Frontal cortex (tissue), 4 donors: ENCODE data around the gene ATF2. TPM values are rescaled to one million over a fixed set of nuclear protein-coding genes. Genes with fewer than 3 reads are reported as not detected.

Source experiments
- DNase-seq, 2 donors: peaks; one replicate each; pipeline ENCODE4 v3.0.0; 2012; ENCODE audit warnings: low spot score in 2 of 2
- FAIRE-seq: peaks from 2 replicates; lab custom pipeline; 2012; peaks lifted over from hg19 to GRCh38; lab: Jason Lieb, UNC
- total RNA-seq: library from RNA; depleted of rRNA; stranded (reverse); fragments of >200 nt; gene quantifications from one replicate; pipeline ENCODE4 v1.2.3, GENCODE V29; 2014
- donor health status: control.
- donor health status: control.
- donor health status: control.

Gene ATF2, protein sequence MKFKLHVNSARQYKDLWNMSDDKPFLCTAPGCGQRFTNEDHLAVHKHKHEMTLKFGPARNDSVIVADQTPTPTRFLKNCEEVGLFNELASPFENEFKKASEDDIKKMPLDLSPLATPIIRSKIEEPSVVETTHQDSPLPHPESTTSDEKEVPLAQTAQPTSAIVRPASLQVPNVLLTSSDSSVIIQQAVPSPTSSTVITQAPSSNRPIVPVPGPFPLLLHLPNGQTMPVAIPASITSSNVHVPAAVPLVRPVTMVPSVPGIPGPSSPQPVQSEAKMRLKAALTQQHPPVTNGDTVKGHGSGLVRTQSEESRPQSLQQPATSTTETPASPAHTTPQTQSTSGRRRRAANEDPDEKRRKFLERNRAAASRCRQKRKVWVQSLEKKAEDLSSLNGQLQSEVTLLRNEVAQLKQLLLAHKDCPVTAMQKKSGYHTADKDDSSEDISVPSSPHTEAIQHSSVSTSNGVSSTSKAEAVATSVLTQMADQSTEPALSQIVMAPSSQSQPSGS
- total RNA-seq = 141 TPM

DNA sequence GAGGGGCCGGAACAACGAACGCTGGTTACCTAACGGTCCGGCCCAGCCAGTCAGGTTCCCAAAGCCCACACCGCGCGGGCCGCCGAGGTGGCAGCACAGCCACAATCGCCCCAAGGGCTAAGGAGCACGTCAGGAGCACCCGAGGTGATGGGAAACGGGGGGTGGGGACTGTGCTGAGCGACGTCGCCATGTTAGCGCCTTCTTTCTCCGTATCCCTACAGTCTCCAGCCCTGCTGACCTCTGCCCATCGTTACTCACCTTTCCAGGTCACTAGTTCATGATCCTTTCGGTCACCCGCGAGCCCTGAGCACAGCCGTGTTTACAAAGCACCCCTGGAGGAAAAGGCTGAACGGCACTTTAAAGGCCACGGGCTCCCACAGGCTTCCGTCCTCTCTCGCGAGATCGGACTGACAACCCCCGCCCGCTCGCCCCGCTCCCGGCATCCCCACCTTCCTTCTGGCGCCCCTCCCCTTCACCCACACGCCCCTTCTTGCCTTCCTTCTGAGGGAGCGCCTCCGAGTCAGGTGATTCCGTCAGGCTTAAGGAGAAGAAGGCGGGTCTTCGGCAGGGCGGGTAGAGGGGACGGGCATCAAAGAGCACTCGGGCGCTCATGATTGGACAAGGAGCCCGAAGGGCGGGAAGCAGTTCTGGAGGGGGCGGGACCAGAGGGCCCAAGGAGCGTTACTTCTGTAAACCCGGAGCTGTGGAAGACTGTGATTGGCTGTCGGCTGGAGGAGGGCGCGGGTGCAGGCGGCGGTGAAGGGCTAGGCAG, at the start of gene ATF2:
TSS of gene ATF2 (minus strand) at position 412 of the 772 bp plus-strand sequence. CDS start 31,760 bp downstream, outside the sequence.
- DNase-seq = peak; percentile 74 to 88
- FAIRE-seq = peak; percentile 75

GRCh38 chr2:175207741-175208438, 39.9 kb upstream of the ATF2 start:
- no peak for FAIRE-seq
- DNase-seq = no peak

DNA sequence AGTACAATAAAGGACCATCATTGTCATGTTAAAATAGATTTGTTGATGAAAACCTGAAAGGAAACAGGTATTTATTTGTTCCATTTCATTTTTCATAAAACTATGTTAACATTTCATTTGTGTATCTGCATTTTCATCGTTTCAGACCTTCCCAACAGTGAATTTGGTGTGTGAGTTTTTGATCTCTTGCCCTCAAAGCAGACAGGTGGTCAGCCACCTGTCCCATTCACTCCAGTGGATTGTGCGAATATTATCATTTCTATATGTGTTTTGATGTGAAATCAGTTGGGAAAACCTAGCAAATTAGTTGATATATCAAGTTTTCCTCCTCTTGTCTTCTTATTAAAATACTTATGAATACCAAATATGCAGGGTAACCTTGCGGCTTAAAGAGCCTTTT, 38.9 kb upstream of the ATF2 start:
- no peak for FAIRE-seq
- no peak for DNase-seq

- DNase-seq (no peak), FAIRE-seq (no peak)
These were observed 37.5 kb upstream of the ATF2 start for GRCh38 chr2:175205523-175205922.

GRCh38 chr2:175203621-175204496, 35.9 kb upstream of the ATF2 start:
- FAIRE-seq (no peak), DNase-seq (no peak)

DNA sequence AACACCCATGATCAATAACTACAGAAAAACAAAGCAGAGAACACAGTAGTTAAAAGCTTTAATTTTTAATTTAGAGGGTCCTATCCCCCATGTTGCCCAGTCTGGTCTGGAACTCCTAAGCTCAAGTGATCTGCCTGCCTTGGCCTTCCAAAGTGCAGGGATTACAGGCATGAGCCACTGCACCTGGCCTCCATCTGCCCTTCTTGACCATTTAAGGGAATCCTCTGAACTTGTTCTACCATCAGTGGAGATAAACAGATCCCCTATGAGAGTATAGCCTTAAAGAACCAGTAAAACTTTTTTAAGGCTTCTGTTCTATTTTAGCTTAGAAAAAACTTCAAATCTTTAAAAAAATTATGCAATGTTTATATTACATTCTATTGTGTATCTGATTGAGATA, 27.0 kb upstream of the ATF2 start:
- DNase-seq (no peak), FAIRE-seq (no peak)

- no peak for FAIRE-seq
- DNase-seq = no peak
These were observed 20.8 kb upstream of the ATF2 start for GRCh38 chr2:175188761-175189160.

GRCh38 chr2:175187378-175187777, 19.4 kb upstream of the ATF2 start:
- FAIRE-seq (no peak), DNase-seq (no peak)

GRCh38 chr2:175183674-175184073, 15.7 kb upstream of the ATF2 start:
- FAIRE-seq (no peak), DNase-seq (no peak)

- no peak for FAIRE-seq
These were observed 13.9 kb upstream of the ATF2 start for GRCh38 chr2:175181877-175182308.

DNA sequence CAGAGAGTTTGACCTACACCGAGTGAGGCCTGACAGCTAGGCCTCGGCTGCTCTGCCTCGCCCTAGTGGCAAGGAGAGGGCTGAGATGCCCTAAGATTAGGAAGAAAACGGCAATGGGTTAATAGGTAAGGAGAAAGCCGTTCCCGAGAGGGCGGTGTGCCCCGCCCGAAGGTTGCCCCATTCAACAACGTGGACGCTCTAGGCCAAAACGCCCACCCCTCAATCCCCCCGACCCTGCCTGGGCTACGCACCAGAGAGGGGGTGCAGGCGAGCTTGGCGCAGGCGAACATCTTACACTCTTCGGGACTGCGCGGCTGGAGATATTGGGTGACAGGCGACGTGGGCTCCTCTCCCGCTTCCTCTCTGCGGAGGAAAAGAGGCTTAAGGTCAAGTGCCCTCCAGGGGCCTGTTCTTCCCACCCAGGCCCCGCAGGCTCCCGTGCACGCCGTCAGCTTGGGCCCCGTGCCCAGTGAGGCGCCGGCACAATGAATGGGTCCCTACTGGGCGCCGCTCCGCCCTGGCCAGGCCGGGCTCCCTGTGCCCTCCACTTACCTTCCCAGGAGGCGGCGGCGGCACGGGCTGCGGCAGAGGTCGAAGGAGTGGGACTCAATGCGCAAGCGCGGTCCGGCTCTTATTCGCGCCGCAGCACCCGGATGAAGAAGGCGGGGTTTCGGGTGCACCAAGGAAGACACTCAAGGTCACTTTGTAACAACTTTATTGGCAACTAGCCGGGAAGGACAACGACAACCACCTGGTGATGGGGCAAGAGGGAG, 13.3 kb upstream of the ATF2 start, which contains the start of gene ATP5MC3:
TSS of gene ATP5MC3 (minus strand) at position 607 of the 773 bp plus-strand sequence. CDS start at position 290, 317 bp downstream.
- peak; percentile 78 to 85 for DNase-seq
- no peak for FAIRE-seq

More at GRCh38 chr2:175181877-175182308, 13.9 kb upstream of the ATF2 start:
- DNase-seq = no peak

GRCh38 chr2:175180701-175181103, 12.7 kb upstream of the ATF2 start:
- FAIRE-seq = no peak
- DNase-seq = peak in 1 of 2 donors; percentile 22

GRCh38 chr2:175176624-175177023, 8.6 kb upstream of the ATF2 start:
- FAIRE-seq = no peak

GRCh38 chr2:175175896-175176295, 7.9 kb upstream of the ATF2 start:
- FAIRE-seq = no peak
- no peak for DNase-seq

More at GRCh38 chr2:175176624-175177023, 8.6 kb upstream of the ATF2 start:
- DNase-seq = no peak

- FAIRE-seq (no peak), DNase-seq (no peak)
These were observed 7.3 kb upstream of the ATF2 start for GRCh38 chr2:175175320-175175719.

DNA sequence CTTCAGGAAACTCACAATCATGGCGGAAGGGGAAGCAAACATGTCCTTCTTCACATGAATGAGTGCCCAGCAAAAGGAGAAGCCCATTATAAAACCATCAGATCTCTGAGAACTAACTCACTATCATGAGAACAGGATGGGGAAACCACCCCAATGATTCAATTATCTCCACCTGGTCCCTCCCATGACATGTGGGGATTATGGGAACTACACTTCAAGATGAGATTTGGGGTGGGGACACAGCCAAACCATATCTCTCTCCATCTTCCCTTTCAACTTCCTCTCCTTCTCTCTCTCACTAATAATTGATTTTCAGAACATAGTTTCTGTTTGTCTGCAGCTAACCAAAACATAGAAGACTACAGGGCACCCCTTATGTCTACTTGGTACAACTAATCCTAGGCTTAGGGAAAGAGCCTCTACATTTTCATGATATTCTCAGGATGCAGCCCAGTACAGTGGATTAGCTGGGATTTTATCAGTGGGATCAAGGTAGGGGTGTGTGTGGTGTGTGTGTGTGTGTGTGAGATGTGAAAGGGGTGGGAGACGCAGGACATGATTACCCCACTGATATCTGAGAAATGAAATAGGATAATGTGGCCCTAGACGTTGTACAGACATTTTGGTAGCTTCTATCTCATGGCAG, 2.8 kb upstream of the ATF2 start:
- DNase-seq (no peak), FAIRE-seq (no peak)

- FAIRE-seq (no peak), DNase-seq (no peak)
These were observed 1.2 kb upstream of the ATF2 start for GRCh38 chr2:175169191-175169590.

DNA sequence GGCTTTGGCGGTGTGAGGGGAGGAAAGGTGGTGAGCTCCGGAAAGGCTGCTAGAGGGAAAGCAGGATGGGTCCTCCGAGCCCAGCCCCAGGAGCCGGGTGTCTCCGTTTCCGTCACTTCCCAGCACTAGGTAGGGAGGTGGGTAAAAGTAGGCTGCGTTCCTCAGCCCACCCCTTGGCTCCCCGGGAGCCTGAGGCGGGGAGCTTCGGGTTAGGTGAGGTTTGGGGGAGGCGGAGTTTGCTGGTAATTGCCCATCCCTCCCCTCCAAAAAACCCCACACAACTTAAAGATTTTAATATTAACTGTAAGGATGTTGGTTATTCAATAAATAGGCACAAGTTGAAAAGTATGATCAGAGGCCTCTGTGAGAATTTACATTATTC, 552 bp upstream of the ATF2 start:
- DNase-seq (no peak), FAIRE-seq (no peak)
